HTR-8/SVneo (cell line): ENCODE measurements around the gene ATF6.
"Not testable (repeated sequence)": the region's sequence is repeated elsewhere in the genome, so short reads cannot be mapped to it uniquely, and the experiment has no call there.

ENCODE experiments used
- DNase-seq: peaks from one replicate; pipeline ENCODE4 v3.0.0; 2011; ENCODE audit warnings: low spot score, mixed read lengths; ENCODE audit not compliant: insufficient read length
- FAIRE-seq: peaks from 2 replicates; lab custom pipeline; 2011; peaks lifted over from hg19 to GRCh38; lab: Jason Lieb, UNC

Gene ATF6

DNA sequence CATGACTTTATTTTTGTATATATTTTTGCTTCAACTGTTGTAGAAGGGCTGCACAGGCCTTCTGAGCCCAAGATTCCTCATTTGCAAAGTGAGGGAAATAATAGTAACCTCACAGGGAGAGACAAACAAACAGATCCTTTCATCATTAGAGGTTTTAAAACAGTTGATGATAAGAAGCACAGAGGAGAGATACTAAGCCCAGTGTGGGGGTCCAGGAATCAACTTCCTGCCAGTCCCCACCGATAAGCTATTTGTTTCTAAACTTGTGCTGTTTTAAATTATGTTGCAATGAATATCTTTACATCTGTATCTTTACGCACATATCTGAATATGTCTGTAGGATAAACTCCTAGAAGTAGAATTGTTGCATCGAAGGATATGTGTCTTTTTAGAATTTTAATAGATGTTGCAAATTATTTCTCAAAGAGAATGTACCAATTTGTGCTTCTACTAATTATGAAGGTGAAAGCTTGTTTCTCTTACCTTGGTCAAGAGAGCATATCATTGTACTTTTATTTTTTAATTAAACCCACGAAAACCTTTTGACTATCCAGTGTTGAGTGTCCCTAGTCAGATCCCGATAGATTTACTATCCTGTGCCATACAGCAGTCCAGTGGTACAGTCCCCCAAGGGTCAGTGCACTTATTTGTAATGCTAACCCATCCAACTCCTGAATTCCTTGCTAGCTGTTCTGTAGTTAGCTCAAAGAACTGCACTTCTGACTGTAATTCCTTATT lies 34.0 kb upstream of the ATF6 start:
- FAIRE-seq (no peak), DNase-seq (no peak)

DNA sequence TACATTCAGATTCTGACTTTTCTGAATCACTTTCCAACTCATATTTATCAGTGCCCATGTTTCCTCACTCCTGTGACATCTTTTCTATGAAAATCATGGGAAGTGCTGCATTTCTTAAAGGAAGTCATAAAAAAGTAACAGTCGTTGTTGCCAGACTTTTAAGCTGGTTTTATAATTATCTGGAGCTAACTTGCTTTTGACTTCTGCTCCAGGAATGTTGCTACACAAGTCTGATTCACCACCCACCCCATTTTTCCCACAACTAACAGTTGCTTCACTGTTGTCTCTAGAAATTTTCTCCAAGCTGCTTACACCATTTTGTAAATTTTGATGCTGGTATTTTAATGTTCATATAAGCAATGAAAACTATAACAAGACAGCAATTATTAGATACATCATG lies 32.6 kb upstream of the ATF6 start:
- DNase-seq (no peak), FAIRE-seq (no peak)

DNA sequence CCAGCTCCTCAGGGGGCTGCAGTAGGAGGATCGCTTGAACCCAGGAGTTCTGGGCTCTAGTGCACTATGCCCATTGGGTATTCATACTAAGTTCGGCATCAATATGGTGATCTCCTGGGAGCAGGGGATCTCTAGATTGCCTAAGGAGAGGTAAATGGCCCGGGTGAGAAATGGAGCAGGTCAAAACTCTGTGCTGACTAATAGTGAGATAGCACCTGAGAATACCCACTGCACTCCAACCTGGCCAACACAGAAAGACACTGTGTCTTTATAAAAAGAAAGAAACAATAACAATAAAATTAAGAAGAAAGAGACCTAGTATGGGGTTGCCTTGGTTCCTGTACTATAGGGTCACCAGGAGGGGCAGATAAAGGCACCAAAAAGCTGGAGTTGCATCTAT lies 30.3 kb upstream of the ATF6 start:
- no peak for DNase-seq
- FAIRE-seq = no peak

DNA sequence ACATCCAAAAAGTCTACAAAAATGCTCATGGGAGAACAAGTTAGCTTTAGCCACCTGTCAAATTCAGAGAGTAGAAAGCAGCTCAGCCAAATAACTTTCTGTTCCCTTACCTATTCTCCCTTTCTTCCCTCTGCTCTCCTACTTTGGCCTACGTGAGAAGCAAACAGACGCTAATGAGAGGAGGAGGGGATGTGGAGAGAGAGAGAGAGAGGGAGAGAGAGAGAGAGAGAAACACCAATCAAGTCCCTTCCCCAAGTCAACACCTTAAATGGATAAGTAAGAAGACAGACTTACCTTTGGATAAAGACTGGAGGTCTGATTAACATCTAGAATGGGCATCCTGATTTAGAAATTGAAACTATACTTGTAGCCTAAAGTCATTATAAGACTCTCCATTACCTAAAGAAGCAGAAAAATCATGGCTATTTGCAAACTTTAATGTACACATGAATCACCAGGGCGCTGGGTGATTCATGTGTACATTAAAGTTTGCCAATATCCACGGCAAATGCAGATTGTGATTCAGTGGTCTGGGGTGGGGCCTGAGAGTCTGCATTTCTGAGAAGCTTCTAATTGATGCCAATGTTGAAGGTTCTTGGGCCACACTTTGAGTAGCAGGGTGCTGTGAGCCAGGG lies 29.7 kb upstream of the ATF6 start:
- DNase-seq (no peak), FAIRE-seq (no peak)

DNA sequence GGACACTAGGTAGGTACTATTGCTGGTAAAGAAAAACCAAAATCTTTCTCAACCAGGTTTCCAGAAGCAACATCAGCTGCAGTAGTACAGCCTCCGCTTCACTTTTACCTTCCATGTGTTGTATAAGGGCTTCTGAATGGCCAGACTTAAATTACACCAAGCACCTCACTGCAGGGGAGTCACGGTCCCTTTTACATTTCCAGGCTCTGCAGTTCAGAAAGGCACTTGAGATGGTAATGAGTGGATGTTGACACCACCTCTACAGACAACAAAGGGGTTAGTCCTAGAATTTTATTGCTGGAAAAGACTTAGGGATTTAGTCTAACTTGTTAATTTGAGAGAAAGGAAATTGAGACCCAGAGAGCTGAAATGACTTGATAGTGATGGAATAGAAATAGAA lies 28.5 kb upstream of the ATF6 start:
- FAIRE-seq (no peak), DNase-seq (no peak)

DNA sequence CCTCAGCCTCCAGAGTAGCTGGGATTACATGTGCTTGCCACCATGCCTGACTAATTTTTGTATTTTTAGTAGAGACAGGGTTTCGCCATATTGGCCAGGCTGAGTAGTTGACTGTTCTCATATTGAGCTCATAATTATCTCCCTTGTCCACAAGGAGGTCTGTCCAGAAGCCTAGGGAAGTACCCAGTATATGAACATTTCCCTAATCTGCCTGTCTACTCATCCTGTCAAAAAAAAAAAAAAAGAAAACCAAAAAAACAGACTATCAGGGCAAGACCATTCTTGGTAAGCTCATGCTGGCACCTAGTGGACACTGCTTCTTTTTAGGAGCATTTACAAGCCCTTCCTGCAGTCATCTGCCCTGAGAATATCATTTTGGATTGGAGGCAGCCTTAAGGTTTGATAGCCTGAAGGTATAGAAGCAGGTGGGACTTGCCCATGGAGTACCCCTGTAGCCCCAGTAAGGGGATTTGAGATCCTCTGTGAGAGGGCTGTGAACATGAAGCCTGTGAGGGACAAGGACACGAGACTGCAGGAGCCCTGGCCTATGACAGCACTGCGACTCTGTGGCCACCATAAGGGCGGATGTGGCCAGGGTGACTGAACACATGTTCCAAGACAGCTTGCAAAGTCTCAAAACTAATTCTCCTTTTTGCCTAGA lies 27.4 kb upstream of the ATF6 start:
- no peak for FAIRE-seq

DNA sequence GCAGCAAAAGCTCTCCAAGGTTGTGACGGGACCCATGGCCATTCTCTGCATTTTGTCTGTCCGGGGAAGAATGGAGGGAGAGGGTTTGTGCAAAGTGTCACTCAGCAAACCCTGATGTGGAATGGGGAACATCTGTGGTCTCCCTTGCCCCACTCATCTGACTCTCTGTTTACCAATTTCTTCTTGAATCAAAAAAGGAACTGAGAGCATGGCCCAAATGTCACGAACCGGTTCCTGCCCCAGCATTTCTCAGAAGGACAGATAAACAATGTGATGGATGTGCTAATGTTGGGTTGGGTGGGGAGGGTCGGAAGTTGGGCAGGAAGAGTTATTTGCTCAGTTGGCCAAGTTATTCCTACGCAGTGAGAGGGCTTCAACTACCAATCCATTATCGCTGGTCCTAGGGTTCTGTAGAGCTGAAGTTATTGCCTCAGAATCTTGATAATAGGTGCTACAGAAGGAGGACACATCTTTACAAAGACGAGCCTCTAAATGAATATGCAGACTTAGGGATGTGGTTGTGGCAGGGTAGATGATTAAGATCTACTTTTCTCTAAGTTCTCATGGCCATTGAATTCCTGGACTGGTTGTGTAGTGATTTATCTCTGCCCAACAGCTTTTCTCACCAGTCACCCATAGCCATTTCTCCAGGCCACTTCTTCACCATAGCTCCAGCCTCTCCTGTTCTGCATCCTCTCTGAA lies 26.1 kb upstream of the ATF6 start:
- DNase-seq (no peak), FAIRE-seq (no peak)

More for the DNA sequence above, 27.4 kb upstream of the ATF6 start:
- DNase-seq = peak; percentile 34

DNA sequence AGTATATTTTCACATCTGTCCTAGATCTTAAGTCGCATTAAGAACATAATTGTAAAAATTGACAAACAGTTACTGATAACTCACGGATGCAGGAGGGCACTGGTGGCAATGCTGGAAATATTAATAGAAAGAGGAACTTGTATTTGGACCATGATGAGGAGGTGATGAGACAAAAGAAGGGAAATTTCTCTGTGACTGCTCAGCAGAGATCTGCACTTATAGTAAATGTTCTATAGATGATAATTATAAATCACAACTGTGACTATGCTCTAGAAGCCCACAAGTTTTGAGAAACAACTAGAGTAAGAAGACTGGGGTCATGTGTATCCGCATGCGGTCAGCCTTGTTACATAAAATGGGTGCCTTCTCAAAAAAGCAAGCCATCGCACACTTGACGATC lies 25.2 kb upstream of the ATF6 start:
- no peak for DNase-seq
- FAIRE-seq = no peak

DNA sequence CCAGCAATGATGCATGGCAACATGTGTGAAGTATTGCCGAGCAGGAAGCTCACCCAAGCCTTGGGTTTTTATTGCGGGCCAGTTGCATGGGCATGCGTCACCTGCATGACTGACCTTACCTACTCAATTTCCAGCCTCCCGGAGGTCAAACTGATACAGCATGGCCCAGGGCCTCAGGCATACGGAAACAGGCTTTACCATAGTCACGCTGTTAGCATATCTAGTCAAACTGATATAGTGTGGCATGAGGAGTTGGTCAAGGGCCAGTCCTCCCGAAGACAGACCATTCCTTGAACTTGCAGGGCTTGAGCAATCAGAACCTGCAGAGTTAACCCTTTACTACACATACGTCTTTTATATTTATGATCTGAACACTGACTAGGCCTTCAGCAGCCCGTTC lies 22.9 kb upstream of the ATF6 start:
- FAIRE-seq (no peak), DNase-seq (no peak)

DNA sequence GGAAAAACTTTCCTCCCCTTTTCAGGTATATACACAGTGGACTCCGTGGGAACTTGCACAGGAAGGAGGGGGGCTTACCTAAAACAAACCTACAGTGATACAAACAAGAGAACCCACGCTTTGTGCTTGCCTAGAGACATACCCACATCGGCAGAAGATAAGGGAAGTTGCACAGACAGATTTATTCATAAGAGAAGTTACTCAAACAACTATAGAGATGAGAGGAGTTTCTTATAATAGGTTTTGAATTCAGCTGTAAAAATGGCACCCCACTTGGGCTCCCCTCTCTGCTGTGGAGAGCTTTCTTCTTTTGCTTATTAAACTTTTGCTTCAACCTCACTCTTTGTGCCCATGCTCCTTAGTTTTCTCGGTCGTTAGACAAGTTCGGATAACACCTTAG lies 18.3 kb upstream of the ATF6 start:
- DNase-seq (no peak), FAIRE-seq (no peak)

DNA sequence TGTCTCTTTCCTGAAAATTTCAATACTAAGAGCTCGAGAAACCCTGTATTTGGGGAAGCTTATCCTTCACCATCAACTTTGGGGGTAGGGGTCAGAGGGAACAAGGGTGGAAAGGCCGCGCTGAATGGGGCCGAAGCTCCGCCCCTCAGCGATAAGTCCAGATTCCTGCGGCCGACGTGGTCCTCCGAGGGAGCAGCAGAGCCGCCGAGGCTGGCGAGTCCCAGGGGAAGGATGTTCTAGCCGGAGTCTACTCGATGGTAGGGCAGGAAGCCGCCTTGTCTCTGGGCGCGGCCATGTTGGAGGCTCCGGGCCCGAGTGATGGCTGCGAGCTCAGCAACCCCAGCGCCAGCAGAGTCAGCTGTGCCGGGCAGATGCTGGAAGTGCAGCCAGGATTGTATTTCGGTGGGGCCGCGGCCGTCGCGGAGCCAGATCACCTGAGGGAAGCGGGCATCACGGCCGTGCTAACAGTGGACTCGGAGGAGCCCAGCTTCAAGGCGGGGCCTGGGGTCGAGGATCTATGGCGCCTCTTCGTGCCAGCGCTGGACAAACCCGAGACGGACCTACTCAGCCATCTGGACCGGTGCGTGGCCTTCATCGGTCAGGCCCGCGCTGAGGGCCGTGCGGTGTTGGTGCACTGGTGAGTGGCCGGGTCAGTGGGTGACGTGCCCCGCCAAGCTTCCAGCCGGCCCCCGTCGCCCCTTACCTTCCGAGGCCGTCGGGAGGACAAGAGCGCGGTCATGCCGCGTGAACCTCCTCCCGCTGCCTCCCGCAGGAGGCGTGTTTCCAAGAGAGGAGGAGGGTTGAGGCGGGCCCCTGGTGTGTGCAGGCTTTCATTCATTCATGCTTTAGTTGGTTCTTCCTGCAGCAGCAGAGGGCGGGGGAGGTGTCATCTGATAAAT lies 16.4 kb upstream of the ATF6 start, which contains the start of gene DUSP12:
DUSP12 (plus strand) TSS at position 278 of the 899 bp plus-strand sequence; CDS start at position 294, 16 bp downstream.
- FAIRE-seq (peak; percentile 66), DNase-seq (peak; percentile 83)

DNA sequence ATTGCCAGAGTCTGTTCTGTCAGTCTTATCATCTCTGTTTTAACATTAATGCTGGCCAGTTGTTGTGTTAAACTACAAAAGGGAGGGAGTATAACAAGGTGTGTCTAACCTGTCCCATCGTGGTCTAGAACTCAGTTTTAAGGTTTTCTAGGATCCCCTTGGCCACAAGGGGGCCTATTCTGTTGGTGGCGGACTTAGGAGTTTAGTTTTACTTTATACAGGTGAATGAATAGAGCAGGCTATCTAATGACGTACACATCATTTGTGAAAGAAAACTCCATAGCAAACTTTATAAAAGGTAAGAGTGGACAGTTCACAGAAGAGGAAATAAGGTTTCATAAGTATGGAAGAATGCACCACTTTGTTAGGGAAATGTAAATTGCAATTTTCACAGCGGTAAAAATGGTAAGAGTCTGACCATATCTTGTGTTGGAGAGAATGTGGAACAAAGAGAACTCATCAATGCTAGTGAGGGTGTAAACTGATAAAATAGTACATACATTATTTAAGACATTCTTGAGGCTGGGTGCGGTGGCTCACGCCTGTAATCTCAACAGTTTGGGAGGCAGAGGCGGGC lies 2.5 kb upstream of the ATF6 start:
- FAIRE-seq = no peak
- DNase-seq = no peak

DNA sequence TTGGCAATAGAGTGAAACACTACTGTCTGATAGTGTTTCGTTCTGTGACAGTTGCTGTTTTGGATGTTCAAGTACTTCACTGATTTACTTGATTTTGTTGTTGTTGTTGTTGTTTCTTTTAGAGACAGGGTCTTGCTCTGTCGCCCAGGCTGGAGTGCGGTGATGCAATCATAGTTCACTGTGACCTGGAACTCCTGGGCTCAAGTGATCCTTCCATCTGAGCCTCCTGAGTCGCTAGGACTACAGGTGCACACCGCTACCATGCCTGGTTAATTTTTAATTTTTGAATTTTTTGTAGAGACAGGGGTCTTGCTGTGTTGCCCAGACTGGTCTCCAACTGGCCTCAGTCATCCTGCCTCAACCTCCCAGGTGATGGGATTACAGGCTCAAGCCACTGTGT lies 2.3 kb downstream of the ATF6 start:
- FAIRE-seq (no peak), DNase-seq (no peak)

DNA sequence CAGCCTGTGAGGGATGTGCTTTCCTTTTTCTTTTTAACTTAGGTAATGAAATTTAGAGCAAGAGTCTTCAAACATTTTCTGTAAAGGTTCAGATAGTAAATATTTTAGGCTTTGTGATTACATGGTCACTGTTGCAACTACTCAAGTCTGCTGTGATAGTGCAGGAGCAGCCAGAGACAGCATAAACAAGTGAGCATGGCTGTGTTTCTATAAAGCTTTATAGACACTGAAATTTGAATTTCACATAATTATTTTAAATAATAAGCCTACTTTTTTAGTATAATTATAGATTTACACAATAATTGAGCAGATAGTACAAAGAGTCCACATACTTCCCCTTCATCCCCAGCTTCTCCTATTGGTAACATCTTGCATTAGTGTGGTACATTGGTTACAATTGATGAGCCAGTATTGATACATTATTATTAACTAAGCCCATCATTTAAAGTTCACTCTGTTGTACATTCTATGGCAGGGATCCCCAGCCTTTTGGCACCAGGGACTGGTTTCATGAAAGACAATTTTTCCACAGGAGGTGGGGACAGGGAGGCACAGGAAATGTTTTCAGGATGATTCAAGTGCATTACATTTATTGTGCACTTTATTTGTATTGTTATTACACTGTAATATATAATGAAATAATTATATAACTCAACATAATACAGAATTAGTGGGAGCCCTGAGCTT lies 3.0 kb downstream of the ATF6 start:
- FAIRE-seq (no peak), DNase-seq (no peak)

DNA sequence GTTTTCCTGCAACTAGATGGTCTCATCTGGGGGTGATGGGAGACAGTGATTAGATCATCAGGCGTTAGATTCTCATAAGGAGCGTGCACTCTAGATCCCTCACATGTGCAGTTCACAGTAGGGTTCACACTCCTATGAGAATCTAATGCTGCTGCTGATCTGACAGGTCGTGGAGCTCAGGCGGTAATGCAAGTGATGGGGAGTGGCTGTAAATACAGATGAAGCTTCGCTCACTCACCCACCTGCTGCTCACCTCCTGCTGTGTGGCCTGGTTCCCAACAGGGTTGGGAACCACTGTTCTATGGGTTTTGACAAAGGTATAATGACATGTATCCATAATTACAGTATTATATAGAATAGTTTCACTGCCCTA lies 3.5 kb downstream of the ATF6 start:
- not testable (repeated sequence) for FAIRE-seq, DNase-seq

DNA sequence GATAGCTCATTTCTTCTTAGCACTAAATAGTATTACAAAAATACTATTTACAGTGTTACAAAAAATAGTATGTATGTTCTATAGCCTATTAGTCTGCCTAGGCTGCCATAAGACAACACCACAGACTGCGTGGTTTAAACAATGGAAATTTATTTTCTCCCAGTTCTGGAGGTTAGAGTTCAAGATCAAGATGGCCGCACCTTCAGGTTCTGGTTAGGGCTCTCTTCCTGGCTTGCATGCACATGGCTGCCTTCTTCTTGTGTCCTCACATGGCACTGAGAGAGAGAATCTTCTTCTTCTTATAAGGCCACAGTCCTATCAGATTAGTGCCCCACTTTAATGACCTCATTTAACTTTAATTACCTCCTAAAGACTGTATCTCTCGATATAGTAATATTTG lies 4.1 kb downstream of the ATF6 start:
- FAIRE-seq (no peak), DNase-seq (no peak)

DNA sequence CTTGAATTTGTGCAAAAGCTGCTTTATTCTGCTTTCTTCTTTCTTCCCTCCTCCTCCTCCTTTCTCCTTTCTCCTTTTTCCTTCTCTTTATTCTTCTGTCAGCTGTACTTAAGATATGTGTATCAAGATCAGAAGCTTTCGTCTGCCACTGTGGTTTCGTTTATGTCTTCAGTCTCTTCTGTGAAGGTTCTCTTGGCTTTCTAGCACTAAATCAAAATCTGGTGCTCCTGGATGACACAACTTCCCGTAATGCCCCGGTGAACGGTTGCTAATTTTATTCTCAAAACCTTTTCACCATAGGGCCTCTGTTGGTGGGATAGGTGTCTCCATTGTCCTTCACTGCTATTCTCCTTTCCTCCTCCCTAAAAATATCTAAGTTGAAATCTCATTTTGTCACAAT lies 5.0 kb downstream of the ATF6 start:
- DNase-seq = no peak
- FAIRE-seq = no peak

DNA sequence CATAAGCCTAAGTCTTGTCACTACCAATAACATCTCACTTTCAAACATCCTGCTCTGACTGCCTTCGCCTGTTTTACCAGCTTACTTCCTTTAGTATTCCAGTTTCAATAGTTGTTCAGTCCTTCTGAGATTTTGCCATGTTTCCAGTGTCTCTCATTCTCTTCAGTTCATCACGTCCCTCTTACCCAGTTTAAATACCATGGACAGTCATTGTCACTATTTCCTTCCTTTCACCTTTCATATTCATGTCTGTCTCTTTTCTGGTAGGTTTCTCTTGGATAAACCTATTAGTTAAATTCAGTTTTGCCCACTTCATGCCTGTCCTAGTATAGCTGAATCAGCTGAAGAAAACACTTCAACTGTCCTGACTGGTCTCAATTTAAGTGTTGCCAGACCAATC lies 5.9 kb downstream of the ATF6 start:
- DNase-seq = no peak
- no peak for FAIRE-seq

DNA sequence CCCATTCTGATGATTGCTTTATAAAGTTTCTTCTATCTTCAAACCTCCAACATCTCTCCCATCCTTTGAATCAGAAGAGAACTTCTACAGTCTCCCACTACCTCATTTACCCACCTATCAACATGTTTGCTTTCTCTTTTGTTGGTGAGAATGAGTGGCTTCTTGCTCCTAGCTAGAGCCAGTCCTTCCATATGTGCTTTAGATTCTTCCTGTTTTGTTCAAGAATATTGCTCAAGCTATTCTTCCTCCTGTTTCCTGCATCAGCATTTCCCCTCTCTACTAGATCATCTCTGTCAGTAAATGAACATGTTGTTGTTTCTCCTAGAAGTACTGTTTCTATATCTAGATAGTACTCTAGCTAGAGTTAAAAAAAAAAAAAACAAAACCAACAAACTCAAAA lies 6.3 kb downstream of the ATF6 start:
- FAIRE-seq (no peak), DNase-seq (no peak)
